GM20000 (cell line): Measurements from ENCODE around the gene CHST2.

Experiments
- DNase-seq: peaks from one replicate; pipeline ENCODE4 v3.0.0; 2012; ENCODE audit warnings: low spot score
- CTCF ChIP-seq: IDR thresholded peaks from 2 replicates; pipeline ENCODE4 v1.5.1; 2012; ENCODE audit warnings: mild to moderate bottlenecking, control low read depth; ENCODE audit errors: extremely low read depth, missing control alignments

CHST2 gene

GRCh38 chr3:143081844-143082778 is 37.5 kb upstream of the CHST2 start:
- TF ChIP-seq CTCF, result no peak
- peak; percentile 72 for DNase-seq

- DNase-seq, result no peak
- no peak for TF ChIP-seq CTCF
These were observed 35.8 kb upstream of the CHST2 start for GRCh38 chr3:143083781-143084180.

- peak; percentile 72 for DNase-seq
- no peak for TF ChIP-seq CTCF
These were observed 34.5 kb upstream of the CHST2 start for GRCh38 chr3:143084856-143085731.

GRCh38 chr3:143088835-143089234 is 30.7 kb upstream of the CHST2 start:
- no peak for DNase-seq
- no peak for TF ChIP-seq CTCF

- DNase-seq, result no peak
- no peak for TF ChIP-seq CTCF
These were observed 29.6 kb upstream of the CHST2 start for GRCh38 chr3:143089965-143090364.

- no peak for TF ChIP-seq CTCF
- DNase-seq, result no peak
These were observed 29.1 kb upstream of the CHST2 start for GRCh38 chr3:143090486-143090885.
